ENCODE measurements around the gene MCRIP1.

GRCh38 chr17:81831563-81831956 lies 1.5 kb downstream of the MCRIP1 start:
- no peak for TF ChIP-seq RCOR1 (IDR thresholded peaks at IDR 0.05; ENCODE audit: low read length)
- no peak for TF ChIP-seq CTCF (IDR thresholded peaks at IDR 0.05)
- no peak for TF ChIP-seq REST (IDR thresholded peaks at IDR 0.05; ENCODE audit: low read depth, low read length)
- no peak for TF ChIP-seq POLR2AphosphoS5 (IDR thresholded peaks at IDR 0.05; ENCODE audit: low read depth, low read length)
- no peak for TF ChIP-seq GABPA (IDR thresholded peaks at IDR 0.05; ENCODE audit: low read depth)
